Renal cortex interstitium (tissue), 11 donors: Measurements from ENCODE around the gene ILDR1. TPM values are rescaled to one million over a fixed set of nuclear protein-coding genes. Genes with fewer than 3 reads are reported as not detected.
A peak's percentile ranks its signal among the peaks of the same experiment; 100 is the strongest.

Experiments
- DNase-seq, 11 donors: peaks; one replicate each; pipeline ENCODE4 v3.0.0-alpha.2; 2013; ENCODE audit warnings: low read depth in 9 of 11, low spot score in 4 of 11; ENCODE audit errors: extremely low read depth in 1 of 11
- polyA plus RNA-seq, 3 donors: library from polyadenylated mRNA; unstranded; fragments of 120-200 nt; gene quantifications; one replicate each; pipeline ENCODE4 v1.2.1, GENCODE V29; 2013; ENCODE audit not compliant: insufficient read length in 3 of 3

The ILDR1 gene
- polyA plus RNA-seq, 3 donors, result 6.9 to 9.3 (median 7.6) TPM

- no peak for DNase-seq
Measured at GRCh38 chr3:122030381-122031122, 8.5 kb upstream of the ILDR1 start.

GRCh38 chr3:122025296-122025695 lies 3.2 kb upstream of the ILDR1 start:
- DNase-seq, result no peak

GRCh38 chr3:122024800-122025199 lies 2.8 kb upstream of the ILDR1 start:
- DNase-seq, result no peak

GRCh38 chr3:122023335-122023910 lies 1.4 kb upstream of the ILDR1 start:
- DNase-seq, result no peak

GRCh38 chr3:122021037-122021436 lies 1.0 kb downstream of the ILDR1 start:
- no peak for DNase-seq

- DNase-seq, result no peak
Measured at GRCh38 chr3:122019493-122019892, 2.6 kb downstream of the ILDR1 start.

GRCh38 chr3:122014741-122015140 lies 7.3 kb downstream of the ILDR1 start:
- DNase-seq, result no peak

- DNase-seq, result no peak
Measured at GRCh38 chr3:122013448-122013925, 8.6 kb downstream of the ILDR1 start.

GRCh38 chr3:122012821-122013220 lies 9.2 kb downstream of the ILDR1 start:
- DNase-seq, result no peak

- DNase-seq, result no peak
Measured at GRCh38 chr3:122011396-122011795, 10.7 kb downstream of the ILDR1 start.

- no peak for DNase-seq
Measured at GRCh38 chr3:122010506-122010905, 11.5 kb downstream of the ILDR1 start.

- no peak for DNase-seq
Measured at GRCh38 chr3:122008166-122008565, 13.9 kb downstream of the ILDR1 start.

- no peak for DNase-seq
Measured at GRCh38 chr3:122006267-122006666, 15.8 kb downstream of the ILDR1 start.

- DNase-seq, result no peak
Measured at GRCh38 chr3:122004991-122005565, 17.0 kb downstream of the ILDR1 start.

GRCh38 chr3:122004107-122004506 lies 17.9 kb downstream of the ILDR1 start:
- no peak for DNase-seq

GRCh38 chr3:122003606-122004005 lies 18.4 kb downstream of the ILDR1 start:
- DNase-seq, result no peak

GRCh38 chr3:122003112-122003511 lies 18.9 kb downstream of the ILDR1 start:
- DNase-seq, result peak in 1 of 11 donors; percentile 21

GRCh38 chr3:122002611-122003010 lies 19.4 kb downstream of the ILDR1 start:
- DNase-seq, result no peak

GRCh38 chr3:122001892-122002291 lies 20.2 kb downstream of the ILDR1 start:
- DNase-seq, result no peak

- no peak for DNase-seq
Measured at GRCh38 chr3:122000936-122001605, 21.0 kb downstream of the ILDR1 start.
